ENCODE results near the gene DET1.
"Not testable (repeated sequence)": the region's sequence is repeated elsewhere in the genome, so short reads cannot be mapped to it uniquely, and the experiment has no call there.

Gene DET1

DNA sequence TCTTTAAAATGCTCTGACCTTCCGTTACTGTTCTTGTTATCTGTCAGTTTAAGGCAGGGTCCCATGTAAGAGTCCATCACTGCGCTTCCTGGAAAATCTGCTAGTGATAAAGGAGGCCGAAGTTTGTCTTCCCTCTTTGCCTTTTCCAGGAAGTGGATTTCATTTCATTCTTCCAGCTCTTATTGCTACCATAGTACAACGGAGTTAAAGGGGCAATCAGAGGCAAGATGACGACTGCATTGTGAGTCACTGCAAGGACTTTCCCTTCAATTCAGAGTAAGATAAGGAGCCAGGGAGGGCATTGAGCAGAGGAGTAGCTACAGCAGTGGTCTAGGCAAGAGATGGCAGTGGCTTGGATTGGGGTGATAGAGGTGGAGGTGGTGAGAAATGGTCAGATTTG is 17.2 kb upstream of the DET1 start:
- TF ChIP-seq, protein P1, sequence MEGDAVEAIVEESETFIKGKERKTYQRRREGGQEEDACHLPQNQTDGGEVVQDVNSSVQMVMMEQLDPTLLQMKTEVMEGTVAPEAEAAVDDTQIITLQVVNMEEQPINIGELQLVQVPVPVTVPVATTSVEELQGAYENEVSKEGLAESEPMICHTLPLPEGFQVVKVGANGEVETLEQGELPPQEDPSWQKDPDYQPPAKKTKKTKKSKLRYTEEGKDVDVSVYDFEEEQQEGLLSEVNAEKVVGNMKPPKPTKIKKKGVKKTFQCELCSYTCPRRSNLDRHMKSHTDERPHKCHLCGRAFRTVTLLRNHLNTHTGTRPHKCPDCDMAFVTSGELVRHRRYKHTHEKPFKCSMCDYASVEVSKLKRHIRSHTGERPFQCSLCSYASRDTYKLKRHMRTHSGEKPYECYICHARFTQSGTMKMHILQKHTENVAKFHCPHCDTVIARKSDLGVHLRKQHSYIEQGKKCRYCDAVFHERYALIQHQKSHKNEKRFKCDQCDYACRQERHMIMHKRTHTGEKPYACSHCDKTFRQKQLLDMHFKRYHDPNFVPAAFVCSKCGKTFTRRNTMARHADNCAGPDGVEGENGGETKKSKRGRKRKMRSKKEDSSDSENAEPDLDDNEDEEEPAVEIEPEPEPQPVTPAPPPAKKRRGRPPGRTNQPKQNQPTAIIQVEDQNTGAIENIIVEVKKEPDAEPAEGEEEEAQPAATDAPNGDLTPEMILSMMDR (IDR thresholded peaks at IDR 0.05; ENCODE audit: insufficient read depth, low read length, missing control alignments): no peak
- CTCF ChIA-PET: no interaction called here
- DNase-seq (ENCODE audit: low read depth, low spot score): no peak
- POLR2A ChIA-PET: no interaction called here
- H3K4me3 ChIP-seq (ENCODE audit: low read depth, low read length): no peak overlapping the region

DNA sequence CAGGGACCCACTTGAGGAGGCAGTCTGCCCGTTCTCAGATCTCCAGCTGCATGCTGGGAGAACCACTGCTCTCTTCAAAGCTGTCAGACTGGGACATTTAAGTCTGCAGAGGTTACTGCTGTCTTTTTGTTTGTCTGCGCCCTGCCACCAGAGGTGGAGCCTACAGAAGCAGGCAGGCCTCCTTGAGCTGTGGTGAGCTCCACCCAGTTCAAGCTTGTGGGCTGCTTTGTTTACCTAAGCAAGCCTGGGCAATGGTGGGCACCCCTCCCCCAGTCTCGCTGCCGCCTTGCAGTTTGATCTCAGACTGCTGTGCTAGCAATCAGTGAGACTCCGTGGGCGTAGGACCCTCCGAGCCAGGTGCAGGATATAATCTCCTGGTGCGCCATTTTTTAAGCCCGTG is 13.1 kb upstream of the DET1 start:
- DNase-seq (ENCODE audit: low read depth, low spot score); CTCF ChIA-PET; H3K4me3 ChIP-seq (ENCODE audit: low read depth, low read length); POLR2A ChIA-PET: not testable (repeated sequence)

DNA sequence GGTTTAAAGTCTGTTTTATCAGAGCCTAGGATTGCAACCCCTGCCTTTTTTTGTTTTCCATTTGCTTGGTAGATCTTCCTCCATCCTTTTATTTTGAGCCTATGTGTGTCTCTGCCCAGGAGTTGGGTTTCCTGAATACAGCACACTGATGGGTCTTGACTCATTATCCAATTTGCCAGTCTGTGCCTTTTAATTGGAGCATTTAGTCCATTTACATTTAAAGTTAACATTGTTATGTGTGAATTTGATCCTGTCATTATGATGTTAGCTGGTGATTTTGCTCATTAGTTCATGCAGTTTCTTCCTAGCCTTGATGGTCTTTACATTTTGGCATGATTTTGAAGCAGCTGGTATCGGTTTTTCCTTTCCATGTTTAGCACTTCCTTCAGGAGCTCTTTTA is 11.5 kb upstream of the DET1 start:
- DNase-seq (ENCODE audit: low read depth, low spot score); POLR2A ChIA-PET; CTCF ChIA-PET; H3K4me3 ChIP-seq (ENCODE audit: low read depth, low read length): not testable (repeated sequence)

DNA sequence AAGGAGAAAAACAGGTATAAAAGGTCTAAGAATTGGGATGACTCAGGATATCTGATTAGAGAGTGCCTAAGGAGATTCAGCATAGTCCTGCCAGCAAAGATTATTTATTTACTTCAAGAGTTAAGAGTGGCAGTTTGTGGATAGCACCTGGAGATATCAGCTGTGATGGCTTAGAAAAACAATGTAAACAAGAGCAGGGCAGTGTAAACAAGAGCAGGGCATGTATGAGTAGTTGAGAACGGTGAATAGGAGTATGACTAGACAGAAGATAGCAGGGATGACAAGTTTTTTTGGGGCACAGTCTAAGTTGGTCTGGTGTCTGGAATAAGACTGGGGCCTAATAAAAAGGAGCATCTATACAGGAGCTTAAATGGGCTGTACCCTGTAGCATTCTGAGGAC is 1.5 kb upstream of the DET1 start:
- DNase-seq (ENCODE audit: low read depth, low spot score); POLR2A ChIA-PET; CTCF ChIA-PET: not testable (repeated sequence)

DNA sequence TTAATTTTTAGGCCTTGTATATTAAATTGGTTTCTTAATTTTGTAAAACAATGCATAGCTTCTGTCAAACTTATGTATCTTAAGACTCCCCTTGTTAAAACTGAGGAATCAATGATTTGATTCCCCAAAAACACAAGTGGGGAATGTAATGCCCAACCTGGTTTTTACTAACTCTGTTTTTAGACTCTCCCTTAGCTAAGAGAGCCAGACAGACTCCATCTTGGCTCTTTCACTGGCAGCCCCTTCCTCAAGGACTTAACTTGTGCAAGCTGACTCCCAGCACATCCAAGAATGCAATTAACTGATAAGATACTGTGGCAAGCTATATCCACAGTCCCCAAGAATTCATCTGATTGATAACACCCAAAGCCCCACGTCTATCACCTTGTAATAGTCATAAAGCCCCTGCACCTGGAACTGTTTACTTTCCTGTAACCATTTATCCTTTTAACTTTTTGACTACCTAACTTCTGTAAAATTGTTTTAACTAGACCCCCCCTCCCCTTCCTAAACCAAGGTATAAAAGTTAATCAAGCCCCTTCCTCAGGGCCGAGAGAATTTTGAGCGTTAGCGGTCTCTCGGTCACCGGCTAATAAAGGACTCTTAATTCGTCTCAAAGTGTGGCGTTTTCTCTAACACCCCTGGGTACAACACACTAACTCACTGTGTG is 768 bp downstream of the DET1 start:
- CTCF ChIA-PET; POLR2A ChIA-PET; DNase-seq (ENCODE audit: low read depth, low spot score): not testable (repeated sequence)
- H3K4me3 ChIP-seq (ENCODE audit: low read depth, low read length): peak overlapping the region; percentile 63

More for the DNA sequence above, 1.5 kb upstream of the DET1 start:
- not testable (repeated sequence) for H3K4me3 ChIP-seq (ENCODE audit: low read depth, low read length)

DNA sequence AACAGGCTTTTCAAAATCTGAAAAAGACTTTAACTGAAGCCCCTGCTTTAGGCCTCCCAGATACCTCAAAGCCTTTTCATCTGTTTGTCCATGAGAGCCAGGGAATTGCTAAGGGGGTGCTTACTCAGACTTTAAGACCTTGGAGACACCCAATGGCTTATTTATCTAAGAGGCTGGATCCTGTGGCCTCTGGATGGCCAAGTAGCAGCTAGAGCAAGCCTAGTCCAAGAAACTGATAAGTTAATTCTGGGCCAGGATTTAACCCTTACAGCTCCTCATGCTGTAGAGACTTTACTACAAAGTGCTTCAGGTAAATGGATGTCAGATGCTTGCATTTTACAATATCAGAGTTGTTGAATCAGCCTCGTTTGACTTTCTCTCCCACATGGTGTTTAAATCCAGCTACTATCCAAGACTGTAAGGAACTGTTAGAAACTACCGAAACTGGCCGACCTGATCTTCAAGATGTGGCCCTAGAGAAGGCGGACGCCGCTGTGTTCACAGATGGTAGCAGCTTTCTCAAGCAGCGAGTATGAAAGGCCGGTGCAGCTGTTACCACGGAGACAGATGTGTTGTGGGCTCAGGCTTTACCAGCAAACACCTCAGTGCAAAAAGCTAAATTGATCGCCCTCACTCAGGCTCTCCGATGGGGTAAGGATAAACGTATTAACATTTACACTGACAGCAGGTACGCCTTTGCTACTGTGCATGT is 3.3 kb downstream of the DET1 start:
- TF ChIP-seq, protein P1 (IDR thresholded peaks at IDR 0.05; ENCODE audit: insufficient read depth, low read length, missing control alignments): no peak
- DNase-seq (ENCODE audit: low read depth, low spot score): no peak
- POLR2A ChIA-PET: no interaction called here
- CTCF ChIA-PET: no interaction called here
- H3K4me3 ChIP-seq (ENCODE audit: low read depth, low read length): no peak overlapping the region

DNA sequence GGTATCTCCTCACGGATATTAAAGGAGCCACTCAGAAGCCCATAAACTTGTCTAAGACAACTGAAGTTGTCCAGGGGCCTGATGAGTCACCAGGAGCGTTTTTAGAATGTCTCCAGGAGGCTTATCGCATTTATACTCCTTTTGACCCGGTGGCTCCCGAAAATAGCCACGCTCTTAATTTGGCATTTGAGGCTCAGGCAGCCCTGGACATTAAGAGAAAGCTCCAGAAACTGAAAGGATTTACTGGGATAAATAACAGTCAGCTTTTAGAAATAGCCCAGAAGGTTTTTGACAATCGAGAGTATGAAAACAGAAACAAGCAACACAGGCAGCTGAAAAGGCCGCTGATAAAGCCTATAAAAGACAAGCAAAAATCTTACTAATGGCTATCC is 4.1 kb downstream of the DET1 start:
- H3K4me3 ChIP-seq (ENCODE audit: low read depth, low read length): no peak overlapping the region
- CTCF ChIA-PET: interaction anchor here (1.1 kb wide), 1 partner anchor 26 kb away, joined by 3 read pairs; no protein-coding TSS in a partner anchor
- POLR2A ChIA-PET: no interaction called here
- no peak for DNase-seq (ENCODE audit: low read depth, low spot score)
- TF ChIP-seq, protein P1 (IDR thresholded peaks at IDR 0.05; ENCODE audit: insufficient read depth, low read length, missing control alignments): no peak

DNA sequence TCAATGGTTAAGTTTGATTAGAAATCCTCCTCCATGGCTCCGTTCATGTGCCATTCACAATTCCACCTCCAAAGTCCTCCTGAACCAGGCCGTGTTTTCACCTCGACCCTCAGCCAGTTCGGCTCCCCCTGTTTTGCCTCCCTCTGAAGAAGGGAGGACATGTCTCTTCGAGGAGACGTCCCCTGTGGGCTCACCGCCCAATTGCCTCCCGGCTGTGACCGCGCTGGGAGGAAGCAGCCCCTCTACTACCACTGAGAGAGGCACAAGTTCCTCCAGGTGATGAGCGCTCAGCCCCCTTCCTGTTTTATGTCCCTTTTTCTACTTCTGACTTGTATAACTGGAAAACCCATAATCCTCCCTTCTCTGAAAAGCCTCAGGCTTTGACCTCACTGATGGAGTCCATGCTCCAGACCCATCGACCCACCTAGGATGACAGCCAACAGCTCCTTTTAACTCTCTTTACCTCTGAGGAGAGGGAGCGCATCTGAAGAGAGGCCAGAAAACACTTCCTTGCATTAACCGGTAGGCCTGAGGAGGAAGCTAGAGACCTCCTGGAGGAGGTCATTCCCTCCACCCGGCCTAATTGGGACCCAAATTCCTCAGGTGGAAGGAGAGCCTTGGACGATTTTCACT is 4.7 kb downstream of the DET1 start:
- no peak overlapping the region for H3K4me3 ChIP-seq (ENCODE audit: low read depth, low read length)
- POLR2A ChIA-PET: no interaction called here
- no peak for DNase-seq (ENCODE audit: low read depth, low spot score)
- CTCF ChIA-PET: interaction anchor here (1.1 kb wide), 1 partner anchor 25 kb away, joined by 3 read pairs; no protein-coding TSS in a partner anchor
- TF ChIP-seq, protein P1 (IDR thresholded peaks at IDR 0.05; ENCODE audit: insufficient read depth, low read length, missing control alignments): no peak

DNA sequence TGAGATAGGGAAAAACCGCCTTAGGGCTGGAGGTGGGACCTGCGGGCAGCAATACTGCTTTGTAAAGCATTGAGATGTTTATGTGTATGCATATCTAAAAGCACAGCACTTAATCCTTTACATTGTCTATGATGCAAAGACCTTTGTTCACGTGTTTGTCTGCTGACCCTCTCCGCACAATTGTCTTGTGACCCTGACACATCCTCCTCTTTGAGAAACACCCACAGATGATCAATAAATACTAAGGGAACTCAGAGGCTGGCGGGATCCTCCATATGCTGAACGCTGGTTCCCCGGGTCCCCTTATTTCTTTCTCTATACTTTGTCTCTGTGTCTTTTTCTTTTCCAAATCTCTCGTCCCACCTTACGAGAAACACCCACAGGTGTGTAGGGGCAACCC is 5.4 kb downstream of the DET1 start:
- DNase-seq (ENCODE audit: low read depth, low spot score); H3K4me3 ChIP-seq (ENCODE audit: low read depth, low read length); POLR2A ChIA-PET: not testable (repeated sequence)
- CTCF ChIA-PET: interaction anchor here (1.1 kb wide), 1 partner anchor 25 kb away, joined by 3 read pairs; no protein-coding TSS in a partner anchor

DNA sequence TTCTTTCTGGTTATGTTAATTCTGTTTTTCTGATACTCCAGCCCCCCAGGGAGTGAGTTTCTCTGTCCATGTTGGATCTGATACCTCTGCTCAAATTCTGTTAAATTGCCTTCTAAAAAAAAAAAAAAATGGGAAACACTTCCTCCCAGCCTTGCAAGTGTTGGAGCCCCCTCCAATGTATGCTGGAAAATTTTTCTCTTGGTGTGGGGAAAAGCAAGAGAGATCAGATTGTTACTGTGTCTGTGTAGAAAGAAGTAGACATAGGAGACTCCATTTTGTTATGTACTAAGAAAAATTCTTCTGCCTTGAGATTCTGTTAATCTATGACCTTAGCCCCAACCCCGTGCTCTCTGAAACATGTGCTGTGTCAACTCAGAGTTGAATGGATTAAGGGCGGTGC is 6.1 kb downstream of the DET1 start:
- CTCF ChIA-PET; POLR2A ChIA-PET; H3K4me3 ChIP-seq (ENCODE audit: low read depth, low read length); DNase-seq (ENCODE audit: low read depth, low spot score): not testable (repeated sequence)
